GM18519 (cell line): ENCODE data around the gene WHRN.

ENCODE experiments used
- ATAC-seq: cut with Tn5 transposase; IDR thresholded peaks from one replicate; pipeline ENCODE4 v1.9.1; 2021; ENCODE audit warnings: mild to moderate bottlenecking, moderate library complexity; ENCODE audit not compliant: unreplicated experiment, low FRiP score

WHRN gene

GRCh38 chr9:114404531-114404930 is 100.7 kb downstream of the WHRN start:
- ATAC-seq = no peak

- ATAC-seq = no peak
These were observed 102.0 kb downstream of the WHRN start for GRCh38 chr9:114403153-114403756.

- no peak for ATAC-seq
These were observed 103.9 kb downstream of the WHRN start for GRCh38 chr9:114401344-114401743.

- no peak for ATAC-seq
These were observed 104.5 kb downstream of the WHRN start for GRCh38 chr9:114400772-114401171.

GRCh38 chr9:114400219-114400618 is 105.1 kb downstream of the WHRN start:
- no peak for ATAC-seq

GRCh38 chr9:114399381-114399780 is 105.9 kb downstream of the WHRN start:
- no peak for ATAC-seq

- ATAC-seq = peak; percentile 55
These were observed 107.2 kb downstream of the WHRN start for GRCh38 chr9:114397848-114398605.

- ATAC-seq = no peak
These were observed 107.9 kb downstream of the WHRN start for GRCh38 chr9:114397219-114397847.

GRCh38 chr9:114396558-114397218 is 108.6 kb downstream of the WHRN start:
- no peak for ATAC-seq

GRCh38 chr9:114395768-114396167 is 109.5 kb downstream of the WHRN start:
- ATAC-seq = no peak

- no peak for ATAC-seq
These were observed 110.0 kb downstream of the WHRN start for GRCh38 chr9:114395334-114395617.

- no peak for ATAC-seq
These were observed 110.5 kb downstream of the WHRN start for GRCh38 chr9:114394523-114395333.

GRCh38 chr9:114392749-114393112 is 112.5 kb downstream of the WHRN start:
- ATAC-seq = no peak

GRCh38 chr9:114390952-114391351 is 114.3 kb downstream of the WHRN start:
- ATAC-seq = no peak

- no peak for ATAC-seq
These were observed 115.5 kb downstream of the WHRN start for GRCh38 chr9:114389612-114390368.

GRCh38 chr9:114388764-114389375 is 116.4 kb downstream of the WHRN start:
- ATAC-seq = no peak

GRCh38 chr9:114388357-114388682 is 117.0 kb downstream of the WHRN start:
- ATAC-seq = no peak

- no peak for ATAC-seq
These were observed 117.5 kb downstream of the WHRN start, which contains the start of gene AKNA for GRCh38 chr9:114387680-114388356. AKNA (minus strand) TSS chr9:114387982; CDS start chr9:114381333, 6,649 bp downstream.
